Measurements from ENCODE around the gene XIRP2. TPM values are rescaled to one million over a fixed set of nuclear protein-coding genes. Genes with fewer than 3 reads are reported as not detected.

XIRP2 gene
- total RNA-seq, 2 donors from 2014 or later, result not detected

DNA sequence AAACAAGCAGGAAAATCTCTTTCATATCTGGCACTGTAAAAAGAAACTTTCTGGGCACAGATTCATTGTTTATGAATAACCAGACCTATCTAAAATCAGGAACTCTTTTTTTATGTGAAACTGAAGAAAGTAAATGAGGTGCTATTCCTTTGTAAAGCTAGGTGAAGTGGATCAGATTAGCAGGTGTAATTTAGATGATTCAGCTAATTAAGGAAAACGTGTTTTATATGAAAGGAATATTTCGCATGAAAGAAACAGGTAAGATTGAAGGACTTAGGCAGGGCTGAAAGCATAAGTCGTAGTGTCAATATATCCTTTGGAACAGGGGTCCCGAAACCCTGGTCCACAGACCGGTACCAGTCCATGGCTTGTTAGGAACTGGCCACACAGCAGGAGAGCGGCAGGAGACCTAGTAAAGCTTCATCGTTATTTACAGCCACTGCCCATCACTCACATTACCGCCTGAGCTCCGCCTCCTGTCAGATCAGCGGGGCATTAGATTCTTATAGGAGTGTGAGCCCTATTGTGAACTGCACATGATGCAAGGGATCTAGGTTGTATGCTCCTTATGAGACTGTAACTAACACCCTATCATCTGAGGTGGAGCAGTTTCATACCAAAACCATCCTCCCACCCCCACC is 20.3 kb upstream of the XIRP2 start:
- DNase-seq (no peak), ATAC-seq (no peak)
- H3K4me1 ChIP-seq, result no peaks in the 10 kb centered on the region
- H3K4me3 ChIP-seq, result no peak overlapping the region
- no peak for TF ChIP-seq POLR2A (IDR thresholded peaks at IDR 0.05)
- TF ChIP-seq, protein P1, sequence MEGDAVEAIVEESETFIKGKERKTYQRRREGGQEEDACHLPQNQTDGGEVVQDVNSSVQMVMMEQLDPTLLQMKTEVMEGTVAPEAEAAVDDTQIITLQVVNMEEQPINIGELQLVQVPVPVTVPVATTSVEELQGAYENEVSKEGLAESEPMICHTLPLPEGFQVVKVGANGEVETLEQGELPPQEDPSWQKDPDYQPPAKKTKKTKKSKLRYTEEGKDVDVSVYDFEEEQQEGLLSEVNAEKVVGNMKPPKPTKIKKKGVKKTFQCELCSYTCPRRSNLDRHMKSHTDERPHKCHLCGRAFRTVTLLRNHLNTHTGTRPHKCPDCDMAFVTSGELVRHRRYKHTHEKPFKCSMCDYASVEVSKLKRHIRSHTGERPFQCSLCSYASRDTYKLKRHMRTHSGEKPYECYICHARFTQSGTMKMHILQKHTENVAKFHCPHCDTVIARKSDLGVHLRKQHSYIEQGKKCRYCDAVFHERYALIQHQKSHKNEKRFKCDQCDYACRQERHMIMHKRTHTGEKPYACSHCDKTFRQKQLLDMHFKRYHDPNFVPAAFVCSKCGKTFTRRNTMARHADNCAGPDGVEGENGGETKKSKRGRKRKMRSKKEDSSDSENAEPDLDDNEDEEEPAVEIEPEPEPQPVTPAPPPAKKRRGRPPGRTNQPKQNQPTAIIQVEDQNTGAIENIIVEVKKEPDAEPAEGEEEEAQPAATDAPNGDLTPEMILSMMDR (IDR thresholded peaks at IDR 0.05), result no peak
- H3K36me3 ChIP-seq (replicated peaks in 1 of 2; ENCODE audit: insufficient read depth in 1 of 2, low read depth in 2 of 2), result no peaks in the 10 kb centered on the region
- 56 to 60% methylated on average over 10 of the region's 10 CpGs for WGBS, 2 donors
- H3K9me3 ChIP-seq, result no peaks in the 10 kb centered on the region
- intact Hi-C loops (cut with DNase I), result no loop called here
- no peak overlapping the region for H3K27ac ChIP-seq
- no peaks in the 10 kb centered on the region for H3K27me3 ChIP-seq

- DNase-seq (no peak), ATAC-seq (no peak)
- Histone ChIP-seq H3K4me1 (no peaks in the 10 kb centered on the region), H3K27me3 (no peaks in the 10 kb centered on the region), H3K4me3 (no peak overlapping the region), H3K9me3 (no peaks in the 10 kb centered on the region), H3K27ac (no peak overlapping the region), H3K36me3 (replicated peaks in 1 of 2; ENCODE audit: insufficient read depth in 1 of 2, low read depth in 2 of 2) (no peaks in the 10 kb centered on the region)
- 80 to 82% methylated on average over 1 of the region's 1 CpG for WGBS, 2 donors
- no peak for TF ChIP-seq POLR2A (IDR thresholded peaks at IDR 0.05)
- TF ChIP-seq, protein P1 (IDR thresholded peaks at IDR 0.05), result no peak
- intact Hi-C loops (cut with DNase I), result no loop called here
Observed at GRCh38 chr2:166870346-166870745, 17.9 kb upstream of the XIRP2 start.

DNA sequence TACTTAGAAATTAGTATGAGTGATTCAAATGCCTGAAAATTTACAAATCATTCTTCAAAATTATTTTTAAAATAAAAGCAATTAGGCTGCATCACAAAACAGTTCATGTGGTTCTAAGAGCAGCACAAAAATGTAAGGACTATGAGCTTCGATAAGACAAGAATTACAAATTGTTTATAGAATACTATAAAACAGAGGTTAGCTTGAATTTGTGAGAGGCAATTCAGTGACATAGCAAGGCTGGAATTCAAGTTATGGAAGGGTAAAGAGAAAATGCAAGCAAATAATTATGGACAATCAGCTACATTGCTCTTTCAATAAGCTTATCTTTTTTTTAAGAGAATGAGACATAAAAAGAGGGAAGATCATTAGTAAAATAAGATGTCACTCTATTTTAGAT is 7.1 kb upstream of the XIRP2 start:
- DNase-seq, result no peak
- TF ChIP-seq, protein P1 (IDR thresholded peaks at IDR 0.05), result no peak
- no peak for TF ChIP-seq POLR2A (IDR thresholded peaks at IDR 0.05)
- Histone ChIP-seq H3K27ac (no peak overlapping the region), H3K9me3 (no peaks in the 10 kb centered on the region), H3K4me1 (no peaks in the 10 kb centered on the region), H3K36me3 (replicated peaks in 1 of 2; ENCODE audit: insufficient read depth in 1 of 2, low read depth in 2 of 2) (no peaks in the 10 kb centered on the region), H3K27me3 (no peaks in the 10 kb centered on the region), H3K4me3 (no peak overlapping the region)
- ATAC-seq, result no peak
- WGBS, 2 donors, result 71 to 77% methylated on average over 1 of the region's 1 CpG
- intact Hi-C loops (cut with DNase I), result no loop called here

GRCh38 chr2:166882851-166883250 is 5.4 kb upstream of the XIRP2 start:
- Histone ChIP-seq H3K36me3 (replicated peaks in 1 of 2; ENCODE audit: insufficient read depth in 1 of 2, low read depth in 2 of 2) (no peaks in the 10 kb centered on the region), H3K9me3 (no peaks in the 10 kb centered on the region), H3K4me3 (no peak overlapping the region), H3K27me3 (no peaks in the 10 kb centered on the region), H3K27ac (no peak overlapping the region), H3K4me1 (no peaks in the 10 kb centered on the region)
- no peak for DNase-seq
- TF ChIP-seq, protein P1 (IDR thresholded peaks at IDR 0.05), result no peak
- intact Hi-C loops (cut with DNase I), result no loop called here
- 61 to 73% methylated on average over 3 of the region's 3 CpGs for WGBS, 2 donors
- ATAC-seq, result no peak

- peaks cover 5% of the 10 kb centered on the region for H3K4me1 ChIP-seq
- intact Hi-C loops (cut with DNase I), result no loop called here
- H3K27me3 ChIP-seq, result no peaks in the 10 kb centered on the region
- no peaks in the 10 kb centered on the region for H3K9me3 ChIP-seq
- peak in 1 of 4 donors; percentile 16 for DNase-seq
- H3K36me3 ChIP-seq (replicated peaks in 1 of 2; ENCODE audit: insufficient read depth in 1 of 2, low read depth in 2 of 2), result no peaks in the 10 kb centered on the region
- WGBS, 2 donors, result 4 to 23% methylated on average over 2 of the region's 2 CpGs
- no peak overlapping the region for H3K4me3 ChIP-seq
- ATAC-seq, result no peak
- H3K27ac ChIP-seq, result no peak overlapping the region
- TF ChIP-seq, protein P1 (IDR thresholded peaks at IDR 0.05), result no peak
- TF ChIP-seq POLR2A (IDR thresholded peaks at IDR 0.05), result no peak
Observed at GRCh38 chr2:166891727-166892126, 3.4 kb downstream of the XIRP2 start.

Data from body of pancreas (tissue), 4 donors.